Endodermal cell (in vitro differentiated cells): ENCODE results near the gene SRGAP1. TPM values are rescaled to one million over a fixed set of nuclear protein-coding genes. Genes with fewer than 3 reads are reported as not detected.

Source experiments
- DNase-seq: peaks from one replicate; pipeline ENCODE4 v3.0.0-alpha.2; 2017
- H3K27ac ChIP-seq: 2 replicates; pipeline ENCODE4 v1.5.1; 2013; ENCODE audit warnings: mild to moderate bottlenecking, low read depth, low read length, moderate library complexity
- H3K27me3 ChIP-seq: 2 replicates; pipeline ENCODE4 v1.6.1; 2013; ENCODE audit warnings: mild to moderate bottlenecking, low read length, moderate library complexity; ENCODE audit not compliant: insufficient read depth, control insufficient read depth, poor library complexity, severe bottlenecking
- H3K36me3 ChIP-seq: 2 replicates; pipeline ENCODE4 v1.7.0; 2013; ENCODE audit warnings: mild to moderate bottlenecking, low read length, moderate library complexity; ENCODE audit not compliant: control insufficient read depth, insufficient read depth
- H3K4me1 ChIP-seq: one replicate; pipeline ENCODE4 v1.7.0; 2013; ENCODE audit warnings: low read length; ENCODE audit not compliant: control insufficient read depth, insufficient read depth
- H3K4me3 ChIP-seq: 2 replicates; pipeline ENCODE4 v1.5.1; 2013; ENCODE audit warnings: mild to moderate bottlenecking, low read length, moderate library complexity
- H3K9ac ChIP-seq: 2 replicates; pipeline ENCODE4 v1.6.1; 2013; ENCODE audit warnings: mild to moderate bottlenecking, low read length, moderate library complexity; ENCODE audit not compliant: poor library complexity, severe bottlenecking; ENCODE audit errors: extremely low read depth
- H3K9me3 ChIP-seq: 2 replicates; pipeline ENCODE4 v1.6.1; 2013; ENCODE audit warnings: mild to moderate bottlenecking, low read length, moderate library complexity; ENCODE audit not compliant: control insufficient read depth
- H3K27ac Mint-ChIP-seq: 2 replicates; pipeline ENCODE4 v1.8.0; 2020; ENCODE audit warnings: mixed read lengths
- H3K27me3 Mint-ChIP-seq: 2 replicates; pipeline ENCODE4 v1.8.0; 2021; ENCODE audit warnings: mild to moderate bottlenecking, mixed read lengths; ENCODE audit not compliant: insufficient read depth
- H3K36me3 Mint-ChIP-seq: 2 replicates; pipeline ENCODE4 v1.8.0; 2020; ENCODE audit warnings: low read depth, mixed read lengths
- H3K4me1 Mint-ChIP-seq: 2 replicates; pipeline ENCODE4 v1.8.0; 2020; ENCODE audit warnings: mixed read lengths
- H3K4me3 Mint-ChIP-seq: 2 replicates; pipeline ENCODE4 v1.8.0; 2020; ENCODE audit warnings: mild to moderate bottlenecking, moderate library complexity, mixed read lengths
- H3K9me3 Mint-ChIP-seq: 2 replicates; pipeline ENCODE4 v1.8.0; 2020; ENCODE audit warnings: mild to moderate bottlenecking, mixed read lengths
- CTCF ChIP-seq: fragments of 200-600 bp; sonication (generic); conservative IDR thresholded peaks from 2 replicates; pipeline ENCODE4 v1.5.0; 2021; ENCODE audit warnings: antibody characterized with exemption, mild to moderate bottlenecking
- WGBS, 2 experiments: methylation state at CpG; one replicate each; pipeline versions ENCODE4 v1.1.5 to v1.1.7; 2013; ENCODE audit warnings: missing lambda C conversion rate in 2 of 2, mixed read lengths in 1 of 2; ENCODE audit not compliant: insufficient coverage in 1 of 2, insufficient read length in 1 of 2; 5-methylcytosine and 5-hydroxymethylcytosine counted together
- total RNA-seq, 2 donors: library from RNA; stranded (reverse); fragmentation: NEBNext Ultra II Directional in 1 of 2; extraction: Animal tissue kit (Norgen Biotek cat#: 25700) in 1 of 2; gene quantifications; 2 replicates in 1 of 2; 3 replicates in 1 of 2; pipeline ENCODE4 v1.2.1, GENCODE V29; 2021

The SRGAP1 gene
- total RNA-seq, 2 donors from 2014 or later = 10.6 to 13.4 TPM

GRCh38 chr12:63905544-63905943 is 61.0 kb downstream of the SRGAP1 start:
- no peak for DNase-seq
- H3K36me3 Mint-ChIP-seq = no peaks in the 10 kb centered on the region
- H3K4me1 Mint-ChIP-seq = peaks cover 7% of the 10 kb centered on the region
- no peak for TF ChIP-seq CTCF
- Histone ChIP-seq H3K4me3 (no peak overlapping the region), H3K9ac (no peak overlapping the region), H3K4me1 (no peaks in the 10 kb centered on the region), H3K9me3 (no peaks in the 10 kb centered on the region), H3K36me3 (no peaks in the 10 kb centered on the region), H3K27ac (no peak overlapping the region), H3K27me3 (no peaks in the 10 kb centered on the region)
- no peak overlapping the region for H3K4me3 Mint-ChIP-seq
- no peaks in the 10 kb centered on the region for H3K9me3 Mint-ChIP-seq
- no peaks in the 10 kb centered on the region for H3K27me3 Mint-ChIP-seq
- H3K27ac Mint-ChIP-seq = no peak overlapping the region
- WGBS, 2 experiments = 92 to 100% methylated on average over 1 to 4 of the region's 4 CpGs

GRCh38 chr12:63906876-63907275 is 62.4 kb downstream of the SRGAP1 start:
- Histone ChIP-seq H3K27me3 (no peaks in the 10 kb centered on the region), H3K27ac (no peak overlapping the region), H3K4me1 (no peaks in the 10 kb centered on the region), H3K9ac (no peak overlapping the region), H3K9me3 (no peaks in the 10 kb centered on the region), H3K4me3 (no peak overlapping the region), H3K36me3 (no peaks in the 10 kb centered on the region)
- H3K4me1 Mint-ChIP-seq = peaks cover 1% of the 10 kb centered on the region
- no peak for DNase-seq
- H3K27ac Mint-ChIP-seq = no peak overlapping the region
- H3K9me3 Mint-ChIP-seq = no peaks in the 10 kb centered on the region
- H3K36me3 Mint-ChIP-seq = no peaks in the 10 kb centered on the region
- no peaks in the 10 kb centered on the region for H3K27me3 Mint-ChIP-seq
- TF ChIP-seq CTCF = no peak
- WGBS, 2 experiments = 100% methylated on average over 1 of the region's 1 CpG; no CpG with 5 or more reads in 1 of the 2 experiments
- H3K4me3 Mint-ChIP-seq = no peak overlapping the region

GRCh38 chr12:63907561-63907960 is 63.1 kb downstream of the SRGAP1 start:
- no peak for TF ChIP-seq CTCF
- H3K36me3 ChIP-seq = no peaks in the 10 kb centered on the region
- H3K9me3 ChIP-seq = no peaks in the 10 kb centered on the region
- no peaks in the 10 kb centered on the region for H3K9me3 Mint-ChIP-seq
- DNase-seq = no peak
- no peaks in the 10 kb centered on the region for H3K27me3 Mint-ChIP-seq
- H3K27ac Mint-ChIP-seq = no peak overlapping the region
- no peaks in the 10 kb centered on the region for H3K36me3 Mint-ChIP-seq
- H3K27me3 ChIP-seq = no peaks in the 10 kb centered on the region
- no peak overlapping the region for H3K9ac ChIP-seq
- no peaks in the 10 kb centered on the region for H3K4me1 ChIP-seq
- H3K4me3 Mint-ChIP-seq = no peak overlapping the region
- H3K4me3 ChIP-seq = no peak overlapping the region
- 85% methylated on average over 2 of the region's 2 CpGs; no CpG with 5 or more reads in 1 of the 2 experiments for whole genome bisulfite sequencing, 2 experiments
- peaks cover 1% of the 10 kb centered on the region for H3K4me1 Mint-ChIP-seq
- H3K27ac ChIP-seq = no peak overlapping the region
